Endothelial cell of umbilical vein (primary cell): Measurements from ENCODE around the gene P2RX2. TPM values are rescaled to one million over a fixed set of nuclear protein-coding genes. Genes with fewer than 3 reads are reported as not detected.

Experiments
- BruUV-seq: library from RNA; stranded (reverse); fragments of 400-500 nt; replicated peaks from 2 replicates; lab custom pipeline; 2021; lab: Mats Ljungman, UMichigan
- CTCF ChIA-PET: fragments of 300-600, 350-600 bp; sonication (Branson Sonifier 250); formaldehyde crosslinking; loops from one replicate; lab custom pipeline; 2021; ENCODE audit warnings: antibody characterized with exemption, inconsistent platforms; lab: Charles Lee
- POLR2A ChIA-PET: fragments of 300-600, 350-600 bp; sonication (Branson Sonifier 250); formaldehyde crosslinking; loops from one replicate; lab custom pipeline; 2021; ENCODE audit warnings: antibody characterized with exemption, inconsistent platforms; lab: Charles Lee
- DNase-seq: peaks from one replicate; pipeline ENCODE4 v3.0.0-alpha.2; 2011; ENCODE audit warnings: low read depth, low spot score
- FAIRE-seq: peaks from 2 replicates; lab custom pipeline; 2011; peaks lifted over from hg19 to GRCh38; lab: Jason Lieb, UNC
- H2AFZ ChIP-seq: 2 replicates; pipeline ENCODE4 v1.6.0; 2012; ENCODE audit warnings: low read depth, low read length, control low read depth, inconsistent platforms
- H3K27ac ChIP-seq: 2 replicates; pipeline ENCODE4 v1.5.1; 2011; ENCODE audit warnings: low read depth, mild to moderate bottlenecking, control low read depth, low read length, moderate library complexity; ENCODE audit not compliant: insufficient read depth
- H3K27me3 ChIP-seq, 2 experiments: 2 replicates each; pipeline versions ENCODE4 v1.6.0 to v1.6.1; 2011; ENCODE audit warnings: low read length in 2 of 2, mixed read lengths in 1 of 2; ENCODE audit not compliant: control insufficient read depth in 2 of 2, insufficient read depth in 2 of 2
- H3K36me3 ChIP-seq, 2 experiments: 2 replicates in 1 of 2; 3 replicates in 1 of 2; pipeline ENCODE4 v1.5.1; 2011; ENCODE audit warnings: low read length in 2 of 2, mild to moderate bottlenecking in 1 of 2, moderate library complexity in 1 of 2; ENCODE audit not compliant: control insufficient read depth in 2 of 2, insufficient read depth in 2 of 2; ENCODE audit errors: extremely low read depth in 1 of 2
- H3K4me1 ChIP-seq: 3 replicates; pipeline ENCODE4 v1.5.1; 2011; ENCODE audit warnings: mild to moderate bottlenecking, low read length; ENCODE audit not compliant: control insufficient read depth, insufficient read depth; ENCODE audit errors: extremely low read depth
- H3K4me2 ChIP-seq: 2 replicates; pipeline ENCODE4 v1.6.1; 2011; ENCODE audit warnings: low read length, control low read depth, mixed read lengths; ENCODE audit not compliant: insufficient read depth
- H3K4me3 ChIP-seq, 3 experiments: fragments of 200-600 bp in 1 of 3; sonication (generic), shearing (Covaris generic) in 1 of 3; replicated peaks in 1 of 3; 2 replicates each; pipeline ENCODE4 v1.5.1; 2011 to 2016; ENCODE audit warnings: control low read depth in 3 of 3, low read length in 3 of 3, mild to moderate bottlenecking in 2 of 3, inconsistent platforms in 1 of 3, low read depth in 1 of 3, moderate library complexity in 1 of 3; ENCODE audit not compliant: insufficient read depth in 1 of 3
- H3K79me2 ChIP-seq: 2 replicates; pipeline ENCODE4 v1.6.0; 2012; ENCODE audit warnings: low read length, inconsistent platforms; ENCODE audit not compliant: control insufficient read depth, insufficient read depth
- H3K9ac ChIP-seq: replicated peaks from 2 replicates; pipeline ENCODE3; 2011; ENCODE audit warnings: low read length, control low read depth; ENCODE audit not compliant: insufficient read depth; ENCODE audit errors: extremely low read depth
- H3K9me1 ChIP-seq: replicated peaks from 3 replicates; pipeline ENCODE4 v1.6.0; 2011; ENCODE audit warnings: mild to moderate bottlenecking, low read length; ENCODE audit not compliant: control insufficient read depth, insufficient read depth; ENCODE audit errors: extremely low read depth
- H3K9me3 ChIP-seq: replicated peaks from 2 replicates; pipeline ENCODE4 v1.5.1; 2012; ENCODE audit warnings: low read length, inconsistent platforms; ENCODE audit not compliant: control insufficient read depth, insufficient read depth
- H4K20me1 ChIP-seq: replicated peaks from 2 replicates; pipeline ENCODE3; 2011; ENCODE audit warnings: mild to moderate bottlenecking, low read length; ENCODE audit not compliant: control insufficient read depth, insufficient read depth; ENCODE audit errors: extremely low read depth
- FOS ChIP-seq: IDR thresholded peaks from 2 replicates; pipeline ENCODE4 v1.6.1; 2011; ENCODE audit warnings: mild to moderate bottlenecking, low read length, moderate library complexity, borderline replicate concordance; ENCODE audit not compliant: insufficient read depth
- GATA2 ChIP-seq: IDR thresholded peaks from 2 replicates; pipeline ENCODE4 v1.7.0; 2011; ENCODE audit warnings: low read depth, mild to moderate bottlenecking, moderate library complexity, mixed read lengths, low read length; ENCODE audit not compliant: insufficient read length, insufficient read depth
- JUN ChIP-seq: IDR thresholded peaks from 2 replicates; pipeline ENCODE4 v1.6.1; 2011; ENCODE audit warnings: borderline replicate concordance, low read depth; ENCODE audit not compliant: insufficient read length, insufficient read depth
- POLR2A ChIP-seq: IDR thresholded peaks from 2 replicates; pipeline ENCODE4 v1.6.1; 2012; ENCODE audit warnings: low read depth, mild to moderate bottlenecking, control low read depth, low read length
- POLR2AphosphoS5 ChIP-seq: IDR thresholded peaks from 2 replicates; pipeline ENCODE4 v1.6.1; 2012; ENCODE audit warnings: low read depth, mild to moderate bottlenecking, control low read depth, low read length, moderate library complexity; ENCODE audit not compliant: insufficient read depth
- dilution Hi-C: fragments of 300-500 bp; cut with MboI; formaldehyde crosslinking; loops from one replicate; pipeline ENCODE4 v1.15.0; 2019; ENCODE audit warnings: low sequenced_read_pairs; ENCODE audit not compliant: extremely low pct_ligation_motif_present
- intact Hi-C: fragments of 100-400 bp; cut with micrococcal nuclease; formaldehyde crosslinking; loops from one replicate; pipeline ENCODE4 v1.10.0; 2022
- polyA plus RNA-seq, 4 experiments: library from polyadenylated mRNA; depleted of rRNA in 3 of 4; stranded (reverse) in 3 of 4; unstranded in 1 of 4; fragments of >200 nt; gene quantifications; 2 replicates each; pipeline versions ENCODE4 v1.2.1 to v1.2.3, GENCODE V29; 2011 to 2012; ENCODE audit warnings: missing spikeins in 1 of 4
- total RNA-seq: library from RNA; stranded (reverse); gene quantifications from 2 replicates; pipeline ENCODE4 v1.2.3, GENCODE V29; 2021
- TF ChIP-seq, protein P1 (sequence below): IDR thresholded peaks from 2 replicates; pipeline ENCODE4 v1.6.1; 2011; ENCODE audit not compliant: insufficient read depth, insufficient read length

P2RX2 gene
- total and polyA plus RNA-seq, 2 donors (not counting 3 experiments of a cell fraction or from before 2014, with no cell fraction given): not detected

DNA sequence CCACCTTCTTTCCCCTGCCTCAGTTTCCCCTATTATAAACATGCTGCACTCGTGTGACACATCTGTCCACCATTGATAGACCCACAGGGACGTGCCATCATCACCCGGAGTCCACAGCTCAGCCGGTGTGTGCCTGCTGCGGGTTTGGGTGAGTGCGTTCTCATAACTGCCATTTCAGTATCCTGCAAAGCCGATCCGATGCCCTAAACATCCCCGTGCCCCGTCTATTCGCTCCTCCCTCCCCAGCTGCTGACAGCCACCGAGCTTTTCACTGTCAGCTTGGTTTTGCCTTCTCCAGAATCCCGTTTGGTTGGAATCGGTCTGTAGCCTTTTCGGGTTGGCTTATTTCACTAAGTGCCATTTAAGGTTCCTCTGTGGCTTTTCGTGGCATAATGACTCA lies 12.1 kb upstream of the P2RX2 start:
- H3K36me3 ChIP-seq: no peaks in the 10 kb centered on the region
- peaks cover 17% of the 10 kb centered on the region for H3K4me1 ChIP-seq
- no peak overlapping the region for H3K27ac ChIP-seq
- TF ChIP-seq FOS: no peak
- no peak for TF ChIP-seq POLR2A
- TF ChIP-seq JUN: no peak
- TF ChIP-seq, protein P1, sequence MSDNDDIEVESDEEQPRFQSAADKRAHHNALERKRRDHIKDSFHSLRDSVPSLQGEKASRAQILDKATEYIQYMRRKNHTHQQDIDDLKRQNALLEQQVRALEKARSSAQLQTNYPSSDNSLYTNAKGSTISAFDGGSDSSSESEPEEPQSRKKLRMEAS: no peak
- TF ChIP-seq POLR2AphosphoS5: no peak
- intact Hi-C loops (no loop called here), dilution Hi-C loops (no loop called here)
- no peaks in the 10 kb centered on the region for H3K79me2 ChIP-seq
- no peaks in the 10 kb centered on the region for H3K9me1 ChIP-seq
- no peak for FAIRE-seq
- H3K27me3 ChIP-seq: peaks cover 4 to 33% of the 10 kb centered on the region in 2 experiments
- H2AFZ ChIP-seq: no peak overlapping the region
- H3K9me3 ChIP-seq: no peaks in the 10 kb centered on the region
- H3K9ac ChIP-seq: no peak overlapping the region
- no peak overlapping the region for H3K4me2 ChIP-seq
- H3K4me3 ChIP-seq: no peak overlapping the region
- ChIA-PET POLR2A (no interaction called here), CTCF (no interaction called here)
- no TSS peak for BruUV-seq
- H4K20me1 ChIP-seq: no peaks in the 10 kb centered on the region
- no peak for DNase-seq

DNA sequence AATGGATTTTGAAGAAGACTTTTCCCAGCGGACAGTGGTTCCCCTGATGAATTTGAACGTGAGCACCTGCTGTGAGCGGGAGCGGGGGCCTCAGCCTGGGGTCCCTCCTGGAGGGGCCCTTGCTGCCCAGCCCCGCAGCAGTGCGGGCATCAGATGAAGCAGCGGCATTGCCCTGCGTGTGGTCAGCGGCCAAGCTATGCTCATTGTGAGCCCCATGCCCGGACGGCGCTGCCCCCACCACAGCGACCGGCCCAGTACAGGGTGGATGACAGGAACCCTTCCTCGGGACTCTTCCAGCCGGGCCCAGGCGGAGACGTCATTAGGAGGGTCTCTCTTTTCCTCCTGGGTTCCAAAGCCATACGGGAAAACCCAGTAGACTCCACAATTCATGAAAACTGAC lies 11.6 kb upstream of the P2RX2 start:
- H3K4me3 ChIP-seq: no peak overlapping the region
- FAIRE-seq: no peak
- no peak overlapping the region for H2AFZ ChIP-seq
- dilution Hi-C loops (no loop called here), intact Hi-C loops (no loop called here)
- CTCF ChIA-PET: no interaction called here
- H4K20me1 ChIP-seq: no peaks in the 10 kb centered on the region
- POLR2A ChIA-PET: no interaction called here
- TF ChIP-seq POLR2A (no peak), GATA2 (no peak)
- TF ChIP-seq, protein P1: no peak
- no peaks in the 10 kb centered on the region for H3K79me2 ChIP-seq
- peaks cover 17% of the 10 kb centered on the region for H3K4me1 ChIP-seq
- no peaks in the 10 kb centered on the region for H3K36me3 ChIP-seq
- H3K27me3 ChIP-seq: peaks cover 5 to 33% of the 10 kb centered on the region in 2 experiments
- no peak overlapping the region for H3K4me2 ChIP-seq
- H3K9ac ChIP-seq: no peak overlapping the region
- H3K9me1 ChIP-seq: no peaks in the 10 kb centered on the region
- no peak overlapping the region for H3K27ac ChIP-seq
- BruUV-seq: no TSS peak
- DNase-seq: no peak
- H3K9me3 ChIP-seq: no peaks in the 10 kb centered on the region
